Kidney glomerular epithelial cell (primary cell): Measurements from ENCODE around the gene SF3B3.
A peak's percentile ranks its signal among the peaks of the same experiment; 100 is the strongest.
"Not testable (repeated sequence)": the region's sequence is repeated elsewhere in the genome, so short reads cannot be mapped to it uniquely, and the experiment has no call there.

ENCODE experiments used
- DNase-seq: peaks from one replicate; lab custom pipeline; 2025; lab: John Stamatoyannopoulos, UW

The SF3B3 gene

DNA sequence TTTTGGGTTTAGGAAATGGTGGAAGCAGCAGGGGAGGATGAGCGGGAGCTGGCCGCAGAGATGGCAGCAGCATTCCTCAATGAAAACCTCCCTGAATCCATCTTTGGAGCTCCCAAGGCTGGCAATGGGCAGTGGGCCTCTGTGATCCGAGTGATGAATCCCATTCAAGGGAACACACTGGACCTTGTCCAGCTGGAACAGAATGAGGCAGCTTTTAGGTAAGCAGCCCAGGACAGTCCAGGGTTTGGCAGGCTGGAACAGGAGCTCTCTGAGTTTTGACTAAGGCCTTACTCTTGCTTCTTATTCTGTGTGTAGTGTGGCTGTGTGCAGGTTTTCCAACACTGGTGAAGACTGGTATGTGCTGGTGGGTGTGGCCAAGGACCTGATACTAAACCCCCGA, 41.4 kb downstream of the SF3B3 start:
- no peak for DNase-seq

DNA sequence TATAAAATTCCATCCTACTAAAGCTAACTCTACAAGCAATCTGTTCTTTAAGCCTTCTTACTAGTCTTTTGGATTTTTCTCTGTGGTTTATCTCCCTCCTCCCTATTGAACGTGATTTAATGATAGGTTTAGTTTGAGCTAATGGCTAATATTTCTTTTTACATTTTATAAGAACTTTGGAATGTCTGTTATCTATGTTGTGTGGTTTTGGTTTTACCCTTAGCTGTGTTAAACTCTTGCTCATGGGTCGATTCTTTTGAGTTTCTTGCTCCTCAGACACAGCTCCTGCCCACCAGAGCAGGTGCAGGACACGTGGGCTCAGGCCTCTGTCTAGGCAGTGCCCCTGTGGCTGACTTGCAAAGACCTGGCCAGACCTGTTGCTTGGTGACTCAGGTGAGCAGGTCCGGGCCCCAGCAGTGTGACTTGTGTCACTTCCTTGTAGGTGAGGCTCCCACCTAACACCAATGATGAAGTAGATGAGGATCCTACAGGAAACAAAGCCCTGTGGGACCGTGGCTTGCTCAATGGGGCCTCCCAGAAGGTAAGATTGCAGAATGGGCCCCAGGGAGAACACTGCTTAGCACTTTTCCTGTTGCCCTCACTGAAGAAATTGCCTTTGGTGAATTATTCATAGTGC, 45.1 kb downstream of the SF3B3 start:
- no peak for DNase-seq

DNA sequence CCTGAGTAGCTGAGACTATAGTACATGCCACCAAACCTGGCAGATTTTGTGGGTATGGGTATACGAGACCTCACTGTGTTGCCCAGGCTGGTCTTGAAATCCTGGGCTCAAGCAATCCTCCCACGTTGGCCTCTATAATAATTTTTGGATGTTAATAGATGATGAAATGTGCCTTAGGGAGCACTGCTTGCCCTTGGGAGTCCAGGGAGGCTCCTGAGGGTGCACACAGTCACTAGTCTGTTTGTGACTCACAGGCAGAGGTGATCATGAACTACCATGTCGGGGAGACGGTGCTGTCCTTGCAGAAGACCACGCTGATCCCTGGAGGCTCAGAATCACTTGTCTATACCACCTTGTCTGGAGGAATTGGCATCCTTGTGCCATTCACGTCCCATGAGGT, 46.1 kb downstream of the SF3B3 start:
- no peak for DNase-seq

DNA sequence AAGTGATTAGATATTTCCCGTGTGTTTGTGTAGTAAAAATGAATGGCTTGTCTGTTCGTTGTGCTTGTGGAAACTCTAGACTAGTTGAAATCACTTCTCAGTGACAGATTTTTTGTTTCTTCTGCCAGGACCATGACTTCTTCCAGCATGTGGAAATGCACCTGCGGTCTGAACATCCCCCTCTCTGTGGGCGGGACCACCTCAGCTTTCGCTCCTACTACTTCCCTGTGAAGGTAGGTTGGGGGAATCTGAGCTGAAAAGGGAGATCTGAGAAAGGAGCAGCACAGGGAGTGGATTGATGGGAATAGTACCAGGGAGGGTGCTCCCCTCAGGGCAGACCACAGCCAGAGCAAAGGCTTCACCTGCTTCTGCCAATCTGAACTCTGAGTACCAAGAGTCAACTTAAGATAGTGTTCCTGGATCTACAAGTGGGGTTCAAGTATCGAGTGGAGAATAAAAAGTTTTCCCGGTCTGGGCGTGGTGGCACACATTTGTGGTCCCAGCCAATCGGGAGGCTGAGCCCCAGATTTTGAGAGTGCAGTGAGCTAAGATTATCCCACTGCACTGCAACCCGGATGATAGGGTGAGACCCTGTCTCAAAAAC, 47.5 kb downstream of the SF3B3 start:
- DNase-seq = no peak

DNA sequence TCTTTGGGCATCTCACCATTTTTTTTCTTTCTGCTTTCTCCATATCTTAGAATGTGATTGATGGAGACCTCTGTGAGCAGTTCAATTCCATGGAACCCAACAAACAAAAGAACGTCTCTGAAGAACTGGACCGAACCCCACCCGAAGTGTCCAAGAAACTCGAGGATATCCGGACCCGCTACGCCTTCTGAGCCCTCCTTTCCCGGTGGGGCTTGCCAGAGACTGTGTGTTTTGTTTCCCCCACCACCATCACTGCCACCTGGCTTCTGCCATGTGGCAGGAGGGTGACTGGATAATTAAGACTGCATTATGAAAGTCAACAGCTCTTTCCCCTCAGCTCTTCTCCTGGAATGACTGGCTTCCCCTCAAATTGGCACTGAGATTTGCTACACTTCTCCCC, 48.0 kb downstream of the SF3B3 start:
- no peak for DNase-seq

DNA sequence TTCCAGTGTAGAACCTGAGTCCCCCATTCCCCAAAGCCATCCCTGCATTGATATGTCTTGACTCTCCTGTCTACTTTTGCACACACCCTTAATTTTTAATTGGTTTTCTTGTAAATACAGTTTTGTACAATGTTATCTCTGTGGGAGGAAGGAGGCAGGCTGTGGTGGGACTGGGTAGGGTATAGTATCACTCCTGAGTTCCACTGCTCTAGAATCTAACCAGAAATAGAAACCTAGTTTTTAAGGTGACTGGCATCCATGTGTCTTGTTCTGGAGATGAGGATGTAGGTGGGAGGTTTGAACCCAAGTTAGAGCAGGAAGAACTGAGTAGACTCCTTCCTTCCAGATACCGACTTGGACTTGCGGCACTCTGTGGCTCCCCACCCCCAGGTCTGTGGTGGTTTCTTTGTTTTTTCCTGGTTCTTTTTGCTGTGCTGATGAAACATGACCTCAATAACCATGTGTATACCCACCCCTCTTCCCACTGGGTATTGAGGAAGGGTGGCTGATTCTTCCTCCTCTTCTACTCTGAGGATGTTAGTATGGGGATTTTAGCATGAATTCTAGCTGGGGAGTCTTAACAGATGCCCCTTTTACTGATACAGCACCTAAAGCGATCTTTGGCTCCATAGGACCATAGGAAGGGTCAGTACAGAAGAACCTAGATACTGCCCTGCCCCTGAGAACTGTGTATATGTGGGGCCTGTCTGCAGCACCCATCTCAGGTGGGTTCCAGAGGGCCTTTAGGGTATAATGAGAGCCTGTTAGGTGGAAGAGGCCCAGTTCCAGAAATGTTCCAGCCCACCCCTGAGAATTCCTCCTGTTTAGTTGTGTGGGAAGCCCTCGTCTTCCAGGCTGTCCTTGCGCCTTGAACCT, 48.7 kb downstream of the SF3B3 start:
- no peak for DNase-seq

DNA sequence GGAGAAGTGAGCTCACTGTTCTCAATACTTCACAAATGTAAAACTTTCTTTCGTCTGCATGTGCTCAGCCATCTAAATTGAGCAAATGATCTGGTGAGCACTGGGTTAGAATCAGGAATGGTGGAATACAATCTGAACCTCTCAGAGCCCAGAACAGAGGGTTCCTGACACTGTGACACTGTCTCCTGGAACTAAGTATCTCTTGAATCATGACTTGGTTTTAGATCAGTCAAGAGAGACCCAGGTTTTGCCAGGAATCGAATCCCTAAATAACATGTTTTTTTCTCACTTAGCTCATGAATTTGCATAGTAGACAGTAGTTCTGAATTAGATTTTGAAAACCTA, 49.3 kb downstream of the SF3B3 start:
- no peak for DNase-seq

DNA sequence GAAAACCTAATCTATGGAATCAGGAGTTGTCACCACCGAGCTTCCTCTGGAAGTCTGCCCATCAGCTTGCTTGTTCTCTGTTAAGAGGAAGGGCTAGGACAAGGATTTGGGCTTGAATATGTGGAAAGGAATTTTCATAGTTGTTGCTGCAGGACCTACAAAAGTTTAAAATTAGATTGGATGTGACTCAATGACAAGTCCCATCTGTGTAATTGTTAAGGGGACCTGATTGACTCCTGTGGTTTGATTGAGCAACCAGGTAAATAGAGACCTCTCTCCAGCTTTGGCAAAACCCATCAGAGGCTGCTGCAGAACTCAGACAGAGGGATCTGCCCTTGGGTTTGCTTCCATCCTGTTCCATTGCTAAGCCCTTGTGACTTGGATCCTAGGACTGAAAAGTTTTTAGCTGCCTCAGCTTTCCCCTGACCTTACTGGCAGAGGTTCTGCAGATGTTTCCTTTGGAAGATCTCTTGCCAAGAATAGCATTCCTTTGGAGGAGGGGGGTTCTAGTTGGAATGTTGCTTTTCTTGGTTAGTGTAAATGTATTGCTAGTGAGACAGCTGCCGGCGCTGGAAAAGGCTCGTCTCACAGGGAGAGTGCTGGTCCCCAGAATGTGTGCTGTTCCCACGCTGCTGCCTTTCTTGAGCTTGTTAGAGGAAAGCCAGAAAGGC, 50.0 kb downstream of the SF3B3 start:
- peak; percentile 77 for DNase-seq

DNA sequence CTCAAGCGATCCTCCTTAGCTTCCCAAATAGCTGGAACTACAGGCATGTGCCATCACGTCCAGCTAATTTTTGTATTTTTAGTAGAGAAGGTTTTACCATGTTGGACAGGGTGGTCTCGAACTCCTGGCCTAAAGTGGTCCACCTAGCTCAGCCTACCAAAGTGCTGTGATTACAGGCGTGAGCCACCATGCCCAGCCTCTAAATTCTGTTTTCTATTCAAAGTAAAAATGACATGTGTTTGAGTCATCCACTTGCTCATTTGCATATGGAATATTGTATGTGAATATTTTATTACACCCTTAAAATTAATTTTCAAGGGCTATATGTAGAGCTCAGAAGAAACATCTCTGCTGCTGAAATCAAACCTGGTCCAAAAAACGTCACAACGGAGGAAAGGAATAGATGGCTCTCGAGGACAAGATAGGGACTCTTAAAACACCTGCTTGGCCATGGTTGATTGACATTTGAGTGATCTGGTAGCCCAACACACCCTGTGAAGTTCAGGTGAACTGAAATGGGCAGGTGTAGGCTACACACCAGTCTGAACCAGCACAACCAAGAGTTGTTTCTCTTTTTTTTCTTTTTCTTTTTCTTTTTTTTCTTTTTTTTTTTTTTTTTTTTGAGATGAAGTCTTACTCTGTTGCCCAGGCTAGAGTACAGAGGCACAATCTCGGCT, 51.1 kb downstream of the SF3B3 start:
- no peak for DNase-seq

DNA sequence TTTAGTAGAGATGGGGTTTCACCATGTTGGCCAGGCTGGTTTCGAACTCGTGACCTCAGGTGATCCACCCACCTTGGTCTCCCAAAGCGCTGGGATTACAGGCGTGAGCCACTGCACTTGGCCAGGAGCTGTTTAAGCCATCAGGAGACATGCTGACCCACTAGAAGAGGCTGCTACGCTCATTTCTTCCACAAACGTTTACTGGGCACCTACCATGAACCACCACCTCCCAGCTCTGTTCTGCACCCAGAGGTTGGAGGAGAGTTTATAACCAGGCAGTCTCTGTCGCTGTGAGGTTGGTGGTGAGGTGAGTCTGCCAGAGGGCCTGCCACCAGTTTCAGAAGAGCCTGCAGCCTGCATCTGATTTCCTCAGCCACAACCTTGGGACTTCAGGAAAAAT, 51.8 kb downstream of the SF3B3 start:
- DNase-seq = no peak

DNA sequence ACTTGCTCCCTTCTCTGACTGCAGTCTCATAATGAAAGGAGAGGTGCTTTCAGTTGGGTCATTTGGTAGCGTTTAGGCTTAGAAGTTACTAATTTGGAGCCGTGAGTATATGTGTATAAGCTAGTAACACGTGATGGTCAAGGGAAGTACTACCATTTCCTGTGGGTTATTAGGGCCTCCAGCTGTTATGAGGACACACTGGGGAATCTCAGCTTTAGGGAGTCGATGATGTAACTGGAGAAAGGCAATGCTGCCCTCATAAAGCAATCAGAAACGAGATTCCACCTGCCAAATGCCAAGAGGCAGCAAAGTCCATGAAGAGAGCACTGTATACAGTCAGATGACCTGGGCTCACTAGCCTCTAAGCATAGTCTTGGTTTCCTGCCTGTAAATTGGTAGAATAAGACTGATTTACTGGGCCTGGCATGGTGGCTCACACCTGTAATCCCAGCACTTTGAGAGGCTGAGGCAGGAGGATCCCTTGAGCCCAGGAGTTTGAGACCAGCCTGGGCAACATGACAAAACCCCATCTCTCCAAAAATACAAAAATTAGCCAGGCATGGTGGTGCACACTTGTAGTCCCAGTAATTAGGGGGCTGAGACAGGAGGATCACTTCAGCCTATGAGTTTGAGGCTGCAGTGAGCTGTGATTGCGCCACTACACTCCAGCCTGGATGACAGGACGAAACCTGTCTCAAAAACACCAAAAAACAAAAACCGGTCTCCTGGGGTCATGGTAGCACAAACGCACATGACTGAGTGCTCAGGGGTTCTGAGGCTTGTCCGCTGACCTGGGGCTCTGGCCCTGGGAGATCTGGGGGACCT, 53.0 kb downstream of the SF3B3 start:
- DNase-seq = peak; percentile 65

DNA sequence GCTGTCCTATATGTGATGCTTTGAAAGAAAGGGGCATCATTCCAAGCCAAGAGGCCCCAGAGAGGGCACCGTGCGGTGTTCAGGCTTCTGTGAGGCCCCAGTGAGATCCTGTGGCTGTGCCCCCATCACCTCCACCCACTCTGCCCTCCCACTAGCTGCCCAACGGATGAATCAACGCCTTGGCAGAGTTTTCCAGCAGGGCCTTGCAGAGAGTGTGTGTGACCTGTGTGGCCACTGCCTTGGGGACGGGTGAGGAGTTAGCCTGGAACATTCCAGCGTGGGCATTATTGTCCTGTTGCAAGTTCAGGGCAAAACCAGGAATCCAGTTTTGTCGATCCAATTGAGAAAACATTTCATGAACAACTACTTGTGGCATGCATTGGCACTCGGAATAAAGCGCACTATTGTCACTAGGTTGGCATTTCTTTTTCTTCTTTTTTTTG, 53.7 kb downstream of the SF3B3 start:
- peak; percentile 95 for DNase-seq

DNA sequence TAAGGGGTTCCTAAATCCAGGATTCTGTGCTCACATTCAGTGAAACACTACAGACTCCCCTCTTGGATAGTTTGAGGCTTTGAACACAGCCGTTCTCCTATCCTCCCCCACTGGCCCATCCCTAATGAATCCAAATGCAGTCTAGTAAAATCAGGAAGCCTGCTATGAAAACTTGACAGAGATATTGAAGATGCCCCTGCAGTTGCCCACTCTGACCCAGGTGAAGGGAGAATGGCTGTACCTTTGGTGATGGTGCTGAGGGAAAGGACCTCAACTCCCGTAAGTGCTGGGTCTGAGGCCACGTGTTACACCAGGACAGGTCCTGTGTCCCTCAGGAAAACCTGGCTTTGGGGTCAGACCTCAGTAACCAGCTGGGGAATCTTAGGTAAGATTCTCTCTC, 54.4 kb downstream of the SF3B3 start:
- no peak for DNase-seq

DNA sequence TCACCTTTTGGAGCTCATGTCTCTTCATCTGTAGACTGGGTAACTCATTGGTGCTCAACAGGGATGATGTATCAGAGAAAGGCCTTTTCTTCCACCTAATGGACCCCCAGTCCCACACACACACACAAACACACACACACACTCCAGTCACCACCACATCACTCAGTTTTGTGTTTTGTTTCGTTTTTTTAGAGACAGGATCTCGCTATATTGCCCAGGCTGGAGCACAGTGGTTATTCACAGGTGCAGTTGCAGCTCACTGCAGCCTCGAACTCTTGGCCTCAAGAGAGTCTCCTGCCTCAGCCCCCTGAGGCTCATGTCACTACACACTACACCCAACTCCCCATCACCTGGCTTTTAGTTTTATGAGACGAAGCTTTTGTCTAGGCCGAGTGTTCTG, 55.6 kb downstream of the SF3B3 start:
- no peak for DNase-seq

DNA sequence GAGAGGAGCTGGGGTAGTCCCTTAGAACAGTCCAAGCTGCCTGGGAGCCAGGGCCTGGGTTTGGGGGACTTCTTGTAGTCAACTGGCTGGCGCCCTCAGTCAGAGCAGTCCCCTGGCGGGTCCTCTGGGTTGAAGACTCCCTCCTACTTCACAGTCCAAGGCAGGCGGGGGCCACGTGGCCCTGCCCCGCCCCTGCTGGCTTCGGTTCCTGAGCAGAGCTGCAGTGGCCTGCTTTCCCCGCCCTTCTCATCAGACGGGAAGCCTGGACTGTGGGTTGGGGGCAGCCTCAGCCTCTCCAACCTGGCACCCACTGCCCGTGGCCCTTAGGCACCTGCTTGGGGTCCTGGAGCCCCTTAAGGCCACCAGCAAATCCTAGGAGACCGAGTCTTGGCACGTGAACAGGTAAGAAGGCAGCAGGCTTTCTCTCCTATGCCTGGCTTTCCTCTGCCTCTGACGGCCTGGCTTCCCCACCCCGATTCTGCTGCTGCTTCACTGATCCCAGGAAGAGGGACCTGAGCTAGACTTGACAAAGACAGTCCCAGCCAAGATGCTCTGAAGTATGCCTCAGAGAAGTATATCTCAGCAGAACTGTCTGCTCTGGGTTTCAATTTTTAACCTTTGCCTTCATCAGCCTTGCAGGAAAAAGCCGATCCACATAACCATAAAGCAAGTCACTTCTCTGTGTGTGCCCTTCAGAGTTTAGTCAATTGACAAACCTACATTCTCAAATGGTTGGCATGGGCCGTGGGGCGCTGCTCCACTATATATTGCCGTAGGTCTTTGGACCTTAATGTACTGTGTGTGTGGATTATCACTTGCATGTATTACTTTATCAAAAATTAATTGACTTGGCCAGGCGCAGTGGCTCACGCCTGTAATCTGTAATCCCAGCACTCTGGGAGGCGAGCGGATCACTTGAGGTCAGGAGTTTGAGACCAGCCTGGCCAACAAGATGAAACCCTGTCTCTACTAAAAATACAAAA, 56.3 kb downstream of the SF3B3 start:
- no peak for DNase-seq

DNA sequence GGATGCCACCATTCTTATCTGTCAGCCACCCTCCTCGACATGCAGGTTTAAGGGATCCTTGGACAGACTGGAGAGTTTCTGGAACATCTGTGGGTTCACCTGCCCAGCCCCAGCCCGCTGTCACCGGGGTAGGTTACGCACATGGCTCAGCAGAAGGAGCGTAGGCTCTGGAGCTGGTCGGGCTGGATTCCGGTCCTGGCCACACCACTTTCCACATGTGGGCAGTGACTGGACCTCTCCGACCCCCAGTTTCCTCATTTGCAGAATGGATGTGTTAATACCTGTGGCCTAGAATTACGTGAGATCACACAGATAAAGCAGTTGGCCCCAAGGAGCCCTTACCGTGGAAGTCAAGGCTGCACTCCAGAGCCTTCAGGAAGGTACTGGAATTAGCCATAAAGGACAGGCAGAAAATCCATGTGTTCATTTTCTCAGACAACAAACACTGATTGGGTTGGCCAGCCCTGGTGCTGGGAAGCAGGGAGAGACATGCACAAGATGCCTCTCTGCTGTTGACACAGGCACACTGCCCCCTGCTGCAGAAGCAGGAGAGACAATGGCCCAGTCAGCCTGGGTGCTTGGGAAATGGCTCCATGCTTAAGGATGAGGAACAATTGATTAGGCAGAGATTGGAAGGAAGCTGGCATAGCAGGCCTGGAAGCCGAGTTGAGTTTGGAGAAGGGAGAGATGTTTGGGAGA, 58.8 kb downstream of the SF3B3 start:
- no peak for DNase-seq

DNA sequence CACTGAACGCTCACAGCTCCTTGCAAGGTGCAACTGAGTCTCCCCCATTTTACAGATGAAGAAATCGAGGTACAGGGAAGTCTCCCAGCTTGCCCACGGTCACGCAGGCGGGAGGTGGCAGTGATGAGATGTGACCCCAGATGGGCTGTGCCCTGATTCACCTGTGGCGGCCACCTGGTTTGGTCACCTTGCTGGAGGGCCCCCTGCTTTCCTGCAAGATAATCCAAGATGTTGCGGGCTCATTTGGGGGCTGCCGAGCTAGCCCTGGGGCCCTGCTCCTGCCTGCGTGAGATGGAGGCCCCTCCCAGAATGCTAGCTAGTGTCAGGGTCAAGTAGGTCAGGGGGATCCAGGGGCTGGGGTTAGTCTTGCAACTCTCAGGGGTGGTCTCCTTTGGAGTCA, 63.1 kb downstream of the SF3B3 start:
- no peak for DNase-seq

DNA sequence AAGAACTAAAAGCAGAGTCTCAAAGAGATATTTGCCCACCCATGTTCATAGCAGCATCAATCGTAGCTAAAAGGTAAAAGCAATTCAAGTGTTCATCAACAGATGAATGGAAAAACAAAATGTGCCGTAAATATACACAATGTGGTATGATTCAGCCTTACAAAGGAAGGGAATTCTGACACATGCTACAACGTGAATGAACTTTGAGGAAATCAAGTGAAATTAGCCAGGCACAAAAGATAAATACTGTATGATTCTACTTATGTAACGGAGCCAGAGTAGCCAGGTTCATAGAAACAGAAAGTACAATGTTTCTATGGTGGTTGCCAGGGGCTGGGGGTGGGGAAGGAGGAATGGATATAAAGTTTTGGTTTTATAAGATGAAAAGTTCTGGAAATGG, 64.9 kb downstream of the SF3B3 start:
- no peak for DNase-seq

DNA sequence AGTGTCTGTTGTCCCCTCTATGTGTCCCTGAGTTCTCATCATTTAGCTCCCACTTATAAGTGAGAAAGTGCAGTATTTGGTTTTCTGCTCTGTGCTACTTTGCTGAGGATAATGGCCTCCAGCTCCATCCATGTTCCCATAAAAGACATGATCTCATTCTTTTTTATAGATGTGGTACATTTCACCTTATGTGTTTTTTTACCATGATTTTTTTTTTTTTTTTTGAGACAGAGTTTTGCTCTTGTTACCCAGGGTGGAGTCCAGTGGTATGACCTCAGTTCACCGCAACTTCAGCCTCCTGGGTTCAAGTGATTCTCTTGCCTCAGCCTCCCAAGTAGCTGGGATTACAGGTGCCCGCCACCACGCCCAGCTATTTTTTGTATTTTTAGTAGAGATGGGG, 65.8 kb downstream of the SF3B3 start:
- DNase-seq = not testable (repeated sequence)
